Suppressor macrophage (primary cell): ENCODE measurements around the gene ARX.

Source experiments
- DNase-seq, 4 experiments: peaks; one replicate each; pipeline ENCODE4 v3.0.0-alpha.2; 2020 to 2022

The ARX gene

DNA sequence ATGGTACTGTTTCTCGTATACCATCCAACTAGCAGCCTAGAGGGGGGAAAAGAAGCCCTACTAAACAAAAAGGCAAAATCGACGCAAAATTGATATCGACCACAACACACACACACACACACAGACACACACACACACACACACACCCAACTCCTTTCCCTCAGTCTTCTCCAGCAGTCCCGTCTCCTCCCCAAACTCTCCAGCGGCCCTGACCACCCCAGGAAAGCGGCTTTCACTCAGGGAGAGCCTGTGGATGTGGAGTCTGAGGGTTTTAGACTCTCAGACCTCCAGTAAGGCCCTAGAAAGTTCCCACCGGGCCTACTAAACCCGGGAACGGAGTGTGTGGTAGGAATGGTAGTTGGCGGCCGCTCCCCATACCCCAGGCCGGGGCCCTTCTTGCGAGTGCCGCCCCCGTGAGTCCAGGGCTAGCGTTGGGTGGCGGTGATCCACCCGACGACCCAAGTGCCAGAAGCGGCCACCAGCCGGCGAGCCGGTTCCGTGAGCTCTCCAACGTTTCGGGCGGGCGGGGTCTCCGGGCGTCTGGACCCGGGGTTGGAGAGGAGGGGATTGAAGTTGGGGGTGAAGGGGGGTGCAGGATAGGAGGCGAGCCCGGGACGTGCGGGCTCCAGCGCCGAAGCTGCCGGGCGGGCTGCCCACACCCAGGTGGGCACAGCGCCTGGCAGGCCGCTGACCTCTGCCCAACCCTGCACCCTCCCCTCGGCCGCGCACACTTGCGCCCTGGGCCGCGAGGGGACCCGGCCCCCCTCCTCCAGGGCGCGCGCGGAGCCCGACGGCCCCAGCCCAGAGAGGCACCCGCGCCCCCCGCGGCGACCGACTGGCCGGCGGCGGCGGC is 13.7 kb downstream of the ARX start:
- DNase-seq, result no peak

GRCh38 chrX:24999511-24999910 is 16.3 kb downstream of the ARX start:
- no peak for DNase-seq

- DNase-seq, result no peak
Observed at GRCh38 chrX:24996096-24996709, 19.6 kb downstream of the ARX start.

GRCh38 chrX:24993879-24994278 is 21.9 kb downstream of the ARX start:
- no peak for DNase-seq

DNA sequence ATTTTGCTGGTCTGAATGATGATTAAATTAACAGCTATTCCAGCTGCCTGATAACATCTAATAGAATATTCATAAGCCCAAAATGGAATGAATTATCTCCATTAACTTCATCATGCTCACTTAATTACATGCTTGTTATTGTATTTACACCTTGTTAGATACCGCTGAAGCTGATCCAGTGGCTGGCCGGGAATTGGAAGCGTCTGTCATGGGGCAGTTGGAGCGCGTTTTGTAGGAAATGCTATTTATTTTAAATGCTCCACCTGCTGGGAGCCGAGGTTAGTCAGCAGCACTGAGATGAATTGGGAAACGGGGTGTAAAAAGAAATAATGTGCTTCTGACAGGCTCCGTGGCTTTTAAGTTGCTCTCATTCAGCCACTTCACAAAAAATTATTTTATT is 25.2 kb downstream of the ARX start:
- no peak for DNase-seq

- no peak for DNase-seq
Observed at GRCh38 chrX:24988314-24988713, 27.5 kb downstream of the ARX start.

DNA sequence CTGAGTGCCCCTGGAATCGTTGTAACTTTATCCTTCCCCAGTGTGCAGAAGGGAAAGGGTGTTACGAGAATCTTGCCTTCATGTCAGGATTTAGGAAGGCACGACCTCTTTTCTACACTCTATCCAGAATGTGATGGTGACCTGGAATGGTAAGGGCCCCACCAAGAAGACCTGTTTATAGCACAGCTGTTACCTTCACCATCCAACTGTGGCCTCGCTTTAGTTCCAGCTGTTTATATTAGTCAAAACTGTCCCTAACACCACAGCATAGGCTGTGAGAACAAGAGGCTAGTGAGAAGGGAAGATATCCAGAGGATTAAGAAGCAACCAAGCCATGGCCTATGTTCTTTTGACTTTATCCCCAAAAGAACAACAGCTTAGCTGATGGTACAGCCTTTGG is 28.0 kb downstream of the ARX start:
- no peak for DNase-seq

DNA sequence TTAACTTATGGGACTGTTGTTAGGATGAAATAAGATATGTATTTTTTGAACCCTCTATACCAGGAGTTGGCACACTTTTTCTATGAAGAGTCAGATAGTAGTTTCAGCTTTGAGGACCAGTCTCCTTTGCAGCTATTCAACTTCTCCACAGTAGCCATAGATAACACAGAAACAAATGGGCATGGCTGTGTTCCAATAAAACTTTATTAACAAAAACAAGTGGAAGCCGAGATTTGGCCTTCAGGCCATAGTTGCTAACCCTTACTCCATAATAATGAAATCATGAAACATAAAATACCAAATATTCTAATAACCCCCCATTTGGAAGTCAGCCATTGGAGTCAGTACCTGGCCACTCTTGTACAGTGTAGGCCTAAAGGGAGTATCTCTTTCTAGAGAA is 30.6 kb downstream of the ARX start:
- no peak for DNase-seq

- DNase-seq, result no peak
Observed at GRCh38 chrX:24983931-24984330, 31.8 kb downstream of the ARX start.

DNA sequence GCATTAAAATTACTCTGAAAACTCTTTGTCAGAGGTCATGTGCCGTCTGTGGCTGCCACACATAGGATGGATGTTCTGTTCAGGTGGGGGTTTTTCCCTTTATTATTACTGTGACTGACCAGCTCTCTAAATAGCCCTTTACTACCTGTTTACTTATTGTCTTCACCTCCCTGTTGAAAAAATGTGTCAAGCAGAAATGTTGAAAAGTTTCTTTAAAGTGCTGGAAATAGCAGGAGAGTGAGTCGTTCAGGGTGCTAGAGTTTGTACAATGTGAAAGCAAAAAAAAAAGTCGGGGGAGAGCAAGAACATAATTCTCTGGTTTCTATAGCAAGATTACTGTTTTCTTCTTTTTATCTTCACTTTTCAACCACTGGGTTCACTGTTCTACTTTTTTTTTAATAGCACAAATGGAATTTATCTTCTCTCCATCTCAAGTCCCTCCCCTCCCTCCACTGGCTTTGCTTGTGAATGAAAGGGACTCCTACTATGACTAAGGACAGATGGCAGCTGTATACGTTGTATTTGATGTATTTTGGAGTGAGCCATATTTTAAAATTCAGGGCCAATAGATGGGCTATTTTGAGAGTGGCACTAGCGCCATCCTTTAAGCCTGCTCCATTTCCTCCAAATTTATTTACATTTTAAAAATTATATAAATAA is 33.3 kb downstream of the ARX start:
- DNase-seq, result no peak

GRCh38 chrX:24981030-24981429 is 34.7 kb downstream of the ARX start:
- DNase-seq, result no peak

DNA sequence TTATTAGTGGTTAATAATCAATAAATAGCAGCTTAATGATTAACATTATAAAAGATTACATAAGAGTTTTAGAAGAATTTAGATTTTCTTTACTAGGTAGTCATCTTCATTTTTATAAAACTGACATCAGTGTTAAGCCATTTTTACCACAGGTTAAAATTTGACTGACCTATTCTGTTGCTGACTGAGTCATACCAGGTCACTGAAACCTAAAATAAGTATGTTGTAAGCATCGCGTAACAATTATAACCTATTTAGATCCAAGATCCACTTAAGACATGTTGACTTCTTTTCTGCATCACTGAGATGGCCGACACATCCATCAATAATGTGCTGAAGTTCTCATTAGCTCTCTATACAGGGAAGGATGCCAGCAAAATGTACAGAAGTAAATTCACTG is 36.7 kb downstream of the ARX start:
- DNase-seq, result no peak

DNA sequence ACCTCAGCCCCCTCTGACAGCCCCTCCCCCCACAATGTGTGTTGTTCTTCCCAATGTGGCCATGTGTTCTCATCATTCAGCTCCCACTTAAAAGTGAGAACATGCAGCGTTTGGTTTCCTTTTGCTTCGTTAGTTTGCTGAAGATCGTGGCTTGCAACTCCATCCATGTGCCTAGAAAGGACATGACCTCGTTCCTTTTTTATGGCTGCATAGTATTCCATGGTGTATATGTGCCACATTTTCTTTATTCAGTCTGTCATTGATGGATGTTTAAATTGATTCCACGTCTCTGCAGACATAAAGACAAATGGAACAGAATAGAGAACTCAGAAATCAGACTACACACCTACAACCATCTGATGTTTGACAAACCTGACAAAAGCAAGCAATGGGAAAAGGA is 46.0 kb downstream of the ARX start:
- DNase-seq, result no peak

DNA sequence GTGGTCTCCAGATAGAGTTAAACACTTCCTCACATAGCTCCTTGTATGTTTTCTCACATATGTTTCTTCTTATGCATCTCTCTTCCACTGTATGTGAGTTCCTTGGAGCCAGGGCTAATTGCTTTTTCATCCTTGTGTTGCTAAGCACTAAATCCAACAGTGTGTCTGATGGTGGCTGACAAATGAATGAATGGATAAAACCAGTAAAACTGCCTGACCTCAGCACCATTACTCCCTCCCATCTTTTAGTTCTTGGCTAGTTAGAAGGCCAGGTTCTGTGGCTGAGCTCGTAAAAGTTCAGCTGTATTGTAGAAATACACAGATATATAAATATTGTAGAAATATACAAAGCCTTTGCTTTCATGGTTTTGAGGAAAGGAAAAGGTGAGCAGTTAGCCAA is 50.4 kb downstream of the ARX start:
- no peak for DNase-seq

- no peak for DNase-seq
Observed at GRCh38 chrX:24963823-24964222, 51.9 kb downstream of the ARX start.

- DNase-seq, result no peak
Observed at GRCh38 chrX:24961809-24962208, 54.0 kb downstream of the ARX start.

DNA sequence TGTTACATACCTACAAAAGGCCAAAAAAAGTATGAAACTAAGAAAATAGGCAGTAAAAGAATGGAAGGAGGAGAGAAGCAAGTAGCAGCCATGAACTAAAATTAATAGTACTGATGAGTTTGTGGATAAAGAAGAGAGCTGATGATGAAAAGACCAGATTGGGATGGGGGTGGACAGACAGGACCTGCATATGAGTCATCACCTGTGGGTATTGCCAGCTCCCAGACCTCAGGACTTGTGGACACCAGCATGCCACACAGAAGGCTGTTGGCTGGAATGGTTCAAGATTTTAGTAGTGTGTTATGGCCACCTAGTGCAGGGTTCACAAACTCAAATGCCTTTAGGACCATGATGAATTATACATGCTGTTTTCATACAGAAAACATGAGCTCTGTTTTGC is 58.9 kb downstream of the ARX start:
- no peak for DNase-seq

DNA sequence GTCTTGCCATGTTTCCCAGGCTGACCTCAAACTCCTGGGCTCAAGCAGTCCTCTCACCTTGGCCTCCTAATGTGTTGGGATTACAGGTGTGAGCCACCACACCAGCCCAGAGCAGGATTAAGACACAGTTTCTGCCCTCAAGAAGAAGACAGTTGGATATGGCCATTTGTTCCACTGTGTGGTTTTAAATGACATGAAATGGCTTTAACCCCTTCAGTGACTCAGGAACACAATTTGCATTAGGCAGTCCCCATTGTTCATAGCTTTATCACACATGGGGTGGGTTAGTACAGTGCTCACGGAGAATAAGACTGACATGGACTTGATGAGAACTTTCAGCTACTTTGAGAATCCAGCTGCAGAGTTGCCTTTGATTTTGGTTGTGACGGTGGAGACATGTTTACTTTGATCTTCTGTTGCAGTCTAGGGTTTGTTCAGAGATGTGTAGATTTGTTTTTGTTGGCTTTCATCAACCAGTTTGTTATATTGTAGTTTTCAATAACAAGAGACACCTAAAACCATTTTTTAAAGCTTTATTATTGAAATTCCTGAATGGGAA is 60.3 kb downstream of the ARX start:
- DNase-seq, result no peak

DNA sequence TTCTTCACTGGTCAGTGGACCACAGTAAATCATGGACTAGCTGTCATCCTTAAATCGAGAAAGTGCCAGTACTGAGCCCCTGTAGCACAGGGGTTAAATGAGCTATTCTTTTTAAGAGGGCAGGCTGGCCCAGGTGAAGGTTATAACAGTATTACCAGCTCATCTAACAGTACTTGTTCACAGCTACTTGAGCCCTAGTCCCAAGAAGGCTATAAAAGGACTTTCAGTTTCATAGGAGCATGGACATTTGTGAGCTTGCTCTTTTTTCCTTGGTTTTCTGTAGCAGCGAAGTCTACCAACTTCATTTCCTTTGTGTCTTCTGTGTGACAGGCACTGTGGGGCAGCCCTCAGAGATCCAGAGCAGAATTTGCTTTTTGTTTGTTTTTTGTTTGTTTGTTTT is 61.0 kb downstream of the ARX start:
- DNase-seq, result no peak
